Stomach (tissue), 9 donors: ENCODE results near the gene PRDM16. TPM values are rescaled to one million over a fixed set of nuclear protein-coding genes. Genes with fewer than 3 reads are reported as not detected.

Experiments used
- DNase-seq, 2 donors: peaks; one replicate each; pipeline versions ENCODE4 v3.0.0 to v3.0.0-alpha.2; 2013 to 2019
- H3K27ac ChIP-seq, 5 donors: fragments of 200-600 bp in 4 of 5; sonication (generic) in 4 of 5; one replicate each; pipeline ENCODE4 v1.5.1; 2013 to 2019; ENCODE audit warnings: mild to moderate bottlenecking in 1 of 5, moderate library complexity in 1 of 5
- H3K27me3 ChIP-seq, 3 donors: fragments of 200-600 bp; sonication (generic); one replicate each; pipeline ENCODE4 v1.5.1; 2017 to 2019; ENCODE audit warnings: mixed run types in 1 of 3
- H3K36me3 ChIP-seq, 4 donors: fragments of 200-600 bp; sonication (generic); 1 replicate in 3 of 4; 2 replicates in 1 of 4; pipeline ENCODE4 v1.5.1; 2016 to 2019
- H3K4me1 ChIP-seq, 4 donors: fragments of 200-600 bp; sonication (generic); one replicate each; pipeline ENCODE4 v1.5.1; 2016 to 2019
- H3K4me3 ChIP-seq, 4 donors: fragments of 200-600 bp; sonication (generic) in 3 of 4; one replicate each; pipeline ENCODE4 v1.5.1; 2016 to 2019; ENCODE audit warnings: mild to moderate bottlenecking in 1 of 4
- H3K9me3 ChIP-seq, 4 donors: fragments of 200-600 bp; sonication (generic); one replicate each; pipeline ENCODE4 v1.5.1; 2016 to 2019
- CTCF ChIP-seq, 7 experiments: fragments of 450-650 bp in 4 of 7; fragments of 200-600 bp in 3 of 7; sonication (generic) in 3 of 7; IDR thresholded peaks; one replicate each; pipeline ENCODE4 v1.5.1; 2016 to 2019; ENCODE audit warnings: antibody characterized with exemption in 7 of 7, control low read depth in 2 of 7, mild to moderate bottlenecking in 1 of 7
- EP300 ChIP-seq: sonication (generic); formaldehyde crosslinking; IDR thresholded peaks from one replicate; pipeline ENCODE4 v1.6.1; 2017; ENCODE audit warnings: antibody characterized with exemption
- POLR2A ChIP-seq, 4 donors: fragments of 450-650 bp; IDR thresholded peaks; one replicate each; pipeline ENCODE4 v1.6.1; 2016; ENCODE audit warnings: antibody characterized with exemption in 4 of 4, control low read depth in 2 of 4, mild to moderate bottlenecking in 1 of 4, moderate library complexity in 1 of 4
- POLR2AphosphoS5 ChIP-seq, 3 donors: sonication (generic); formaldehyde crosslinking; IDR thresholded peaks; one replicate each; pipeline ENCODE4 v1.6.1; 2016; ENCODE audit warnings: antibody characterized with exemption in 3 of 3
- WGBS, 5 donors: extraction: QIAGEN DNeasy Blood & Tissue Kit in 3 of 5; methylation state at CpG; one replicate each; pipeline versions ENCODE4 v1.1.5 to v1.1.7; 2013 to 2018; 5-methylcytosine and 5-hydroxymethylcytosine counted together
- intact Hi-C: fragments of 100-400 bp; cut with DNase I; formaldehyde crosslinking; loops from one replicate; pipeline ENCODE4 v1.15.1; 2023; ENCODE audit warnings: low total_unique reads
- polyA plus RNA-seq, 3 donors: library from polyadenylated mRNA; stranded (reverse); fragments of 200-250 nt; gene quantifications; one replicate each; pipeline ENCODE4 v1.2.3, GENCODE V29; 2013
- total RNA-seq, 5 donors: library from RNA; depleted of rRNA; stranded (reverse); fragments of >200 nt; gene quantifications; one replicate each; pipeline versions ENCODE4 v1.1.0 to v1.2.3, GENCODE V29; 2014 to 2016
- donor health status: healthy with polysubstance abuse.
- donor health status: Bipolar disorder and iron deficiency.
- donor health status: healthy.

PRDM16 gene
- total and polyA plus RNA-seq, 8 donors: 0.29 to 222 (median 15.8) TPM

DNA sequence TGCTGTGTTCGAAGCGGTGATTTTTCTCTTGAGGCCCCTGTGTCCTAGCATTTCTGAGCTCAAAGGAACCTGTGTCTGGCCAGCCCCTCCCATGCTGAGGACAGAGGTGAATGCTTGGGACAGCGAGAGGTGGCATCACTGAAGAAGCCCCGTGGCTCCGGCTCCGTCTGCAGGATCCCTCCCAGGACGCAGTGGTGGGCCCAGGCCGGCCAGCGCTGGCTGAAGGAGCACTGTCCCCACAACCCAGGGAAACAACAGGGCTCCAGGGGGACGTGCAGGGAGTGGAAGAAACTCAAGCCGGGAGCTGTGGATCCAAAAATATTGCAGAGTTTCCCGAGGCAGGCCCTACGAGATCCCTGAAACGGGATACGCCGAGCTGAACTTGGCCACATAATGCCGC is 221.4 kb downstream of the PRDM16 start:
- H3K4me3 ChIP-seq: no peak overlapping the region
- DNase-seq: no peak
- peaks cover 0 to 11% (median 9%) of the 10 kb centered on the region in 4 donors for H3K4me1 ChIP-seq
- WGBS, 5 donors: 87 to 91% (median 88%) methylated on average over 12 to 17 of the region's 17 CpGs
- TF ChIP-seq EP300: no peak
- TF ChIP-seq CTCF (IDR thresholded peaks at IDR 0.05): no peak
- TF ChIP-seq POLR2AphosphoS5 (IDR thresholded peaks at IDR 0.05): no peak
- TF ChIP-seq POLR2A (IDR thresholded peaks at IDR 0.05): no peak
- H3K27ac ChIP-seq: no peak overlapping the region
- peaks cover 0 to 35% (median 0%) of the 10 kb centered on the region in 3 donors for H3K27me3 ChIP-seq
- no peaks in the 10 kb centered on the region for H3K36me3 ChIP-seq
- intact Hi-C loops: no loop called here
- H3K9me3 ChIP-seq: no peaks in the 10 kb centered on the region

GRCh38 chr1:3290915-3291314 is 221.9 kb downstream of the PRDM16 start:
- Histone ChIP-seq H3K4me3 (no peak overlapping the region), H3K27ac (no peak overlapping the region), H3K9me3 (no peaks in the 10 kb centered on the region), H3K36me3 (no peaks in the 10 kb centered on the region), H3K4me1 (peaks cover 0 to 8% (median 6%) of the 10 kb centered on the region in 4 donors), H3K27me3 (peaks cover 0 to 32% (median 0%) of the 10 kb centered on the region in 3 donors)
- TF ChIP-seq POLR2A (IDR thresholded peaks at IDR 0.05): no peak
- TF ChIP-seq POLR2AphosphoS5 (IDR thresholded peaks at IDR 0.05): no peak
- TF ChIP-seq EP300: no peak
- no peak for TF ChIP-seq CTCF (IDR thresholded peaks at IDR 0.05)
- 71 to 79% (median 79%) methylated on average over 11 to 15 of the region's 15 CpGs for WGBS, 5 donors
- no peak for DNase-seq
- intact Hi-C loops: no loop called here

GRCh38 chr1:3292051-3292722 is 223.2 kb downstream of the PRDM16 start:
- Histone ChIP-seq H3K4me1 (peaks cover 0 to 8% (median 6%) of the 10 kb centered on the region in 4 donors), H3K36me3 (no peaks in the 10 kb centered on the region), H3K4me3 (no peak overlapping the region), H3K27ac (no peak overlapping the region), H3K9me3 (no peaks in the 10 kb centered on the region), H3K27me3 (peaks cover 0 to 23% (median 0%) of the 10 kb centered on the region in 3 donors)
- no peak for DNase-seq
- 73 to 86% (median 83%) methylated on average over 23 to 33 of the region's 33 CpGs for WGBS, 5 donors
- intact Hi-C loops: no loop called here
- TF ChIP-seq EP300 (no peak), POLR2A (IDR thresholded peaks at IDR 0.05) (no peak), POLR2AphosphoS5 (IDR thresholded peaks at IDR 0.05) (no peak), CTCF (IDR thresholded peaks at IDR 0.05) (no peak)

- TF ChIP-seq EP300 (no peak), POLR2AphosphoS5 (IDR thresholded peaks at IDR 0.05) (peak in 1 of 3 donors; percentile 9)
- Histone ChIP-seq H3K9me3 (no peaks in the 10 kb centered on the region), H3K27ac (no peak overlapping the region), H3K4me1 (peaks cover 0 to 8% (median 6%) of the 10 kb centered on the region in 4 donors), H3K36me3 (no peaks in the 10 kb centered on the region), H3K4me3 (no peak overlapping the region), H3K27me3 (peaks cover 0 to 23% (median 0%) of the 10 kb centered on the region in 3 donors)
- DNase-seq: peak in 1 of 2 donors; percentile 68
- intact Hi-C loops: no loop called here
- WGBS, 5 donors: 60 to 75% (median 70%) methylated on average over 25 to 26 of the region's 26 CpGs
Measured at GRCh38 chr1:3292868-3293562, 224.0 kb downstream of the PRDM16 start.
